RWPE2 (cell line): Measurements from ENCODE around the gene TPCN2.

ENCODE experiments used
- ATAC-seq: fragments of 200-7000 bp; cut with Tn5 transposase; 3 replicates; pipeline ENCODE4 v1.9.1; 2021; ENCODE audit warnings: low read depth
- DNase-seq: peaks from one replicate; pipeline ENCODE4 v3.0.0-alpha.2; 2020; ENCODE audit warnings: low spot score
- H3K27ac ChIP-seq: fragments of 450-650 bp; 2 replicates; pipeline ENCODE4 v1.5.1; 2017; ENCODE audit warnings: mild to moderate bottlenecking; ENCODE audit not compliant: poor library complexity, severe bottlenecking
- H3K27me3 ChIP-seq: fragments of 250-450 bp; sonication (Bioruptor Pico); 2 replicates; pipeline ENCODE4 v1.5.1; 2021; ENCODE audit warnings: mild to moderate bottlenecking, moderate library complexity; ENCODE audit not compliant: insufficient read depth, poor library complexity, severe bottlenecking
- H3K36me3 ChIP-seq: fragments of 250-450 bp; sonication (Bioruptor Pico); 2 replicates; pipeline ENCODE4 v1.5.1; 2020; ENCODE audit warnings: low read depth, mild to moderate bottlenecking, moderate library complexity
- H3K4me1 ChIP-seq: fragments of 250-450 bp; sonication (Bioruptor Pico); 2 replicates; pipeline ENCODE4 v1.5.1; 2021; ENCODE audit warnings: mild to moderate bottlenecking, moderate library complexity; ENCODE audit not compliant: insufficient read depth, poor library complexity, severe bottlenecking
- H3K4me3 ChIP-seq: fragments of 250-450 bp; sonication (Bioruptor Pico); 2 replicates; pipeline ENCODE4 v1.5.1; 2021; ENCODE audit warnings: mild to moderate bottlenecking, moderate library complexity; ENCODE audit not compliant: severe bottlenecking
- H3K9me3 ChIP-seq: fragments of 250-450 bp; sonication (Bioruptor Pico); 2 replicates; pipeline ENCODE4 v1.5.1; 2021; ENCODE audit warnings: mild to moderate bottlenecking, moderate library complexity; ENCODE audit not compliant: severe bottlenecking
- TF ChIP-seq, protein P1 (sequence below): fragments of 450-650 bp; IDR thresholded peaks from one replicate; pipeline ENCODE4 v1.5.1; 2017; ENCODE audit warnings: mild to moderate bottlenecking, moderate library complexity; ENCODE audit not compliant: poor library complexity, severe bottlenecking

The TPCN2 gene

DNA sequence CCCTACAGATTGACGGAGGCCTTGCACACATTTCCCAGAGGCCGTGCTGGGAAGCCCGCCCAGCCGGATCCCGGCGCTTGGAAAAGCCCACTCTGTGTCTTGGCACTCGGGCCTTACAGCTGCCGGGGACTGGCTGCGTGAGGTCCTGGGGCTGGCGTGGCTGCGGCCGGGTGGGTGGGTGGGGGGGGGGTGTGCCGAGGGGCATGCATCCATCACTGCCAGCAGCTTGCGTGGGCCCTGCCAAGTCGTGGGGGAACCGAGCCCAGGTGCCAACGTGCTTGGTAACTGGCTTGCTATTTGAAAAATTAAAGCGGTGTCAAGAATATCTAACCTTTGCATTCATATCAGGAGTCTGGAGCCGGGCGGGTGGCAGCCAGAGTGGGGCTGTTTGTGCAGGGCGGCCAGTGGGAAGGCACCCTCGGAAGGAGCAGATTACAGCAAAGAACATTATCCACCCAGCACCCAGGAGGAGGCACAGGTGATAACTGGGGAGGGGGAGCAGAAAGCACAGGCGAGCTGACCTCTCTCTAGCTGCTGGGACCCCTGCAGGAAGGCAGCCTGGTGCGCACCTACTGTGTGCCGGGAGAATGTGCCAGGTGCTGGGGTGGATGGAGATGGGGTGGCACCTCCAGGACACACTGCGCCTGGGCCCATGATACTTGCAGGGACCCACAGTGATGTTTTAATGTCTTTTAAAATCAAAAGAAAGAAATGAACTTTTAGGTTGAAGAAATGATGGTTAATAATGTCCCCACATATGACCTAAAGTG is 78.5 kb downstream of the TPCN2 start:
- TF ChIP-seq, protein P1, sequence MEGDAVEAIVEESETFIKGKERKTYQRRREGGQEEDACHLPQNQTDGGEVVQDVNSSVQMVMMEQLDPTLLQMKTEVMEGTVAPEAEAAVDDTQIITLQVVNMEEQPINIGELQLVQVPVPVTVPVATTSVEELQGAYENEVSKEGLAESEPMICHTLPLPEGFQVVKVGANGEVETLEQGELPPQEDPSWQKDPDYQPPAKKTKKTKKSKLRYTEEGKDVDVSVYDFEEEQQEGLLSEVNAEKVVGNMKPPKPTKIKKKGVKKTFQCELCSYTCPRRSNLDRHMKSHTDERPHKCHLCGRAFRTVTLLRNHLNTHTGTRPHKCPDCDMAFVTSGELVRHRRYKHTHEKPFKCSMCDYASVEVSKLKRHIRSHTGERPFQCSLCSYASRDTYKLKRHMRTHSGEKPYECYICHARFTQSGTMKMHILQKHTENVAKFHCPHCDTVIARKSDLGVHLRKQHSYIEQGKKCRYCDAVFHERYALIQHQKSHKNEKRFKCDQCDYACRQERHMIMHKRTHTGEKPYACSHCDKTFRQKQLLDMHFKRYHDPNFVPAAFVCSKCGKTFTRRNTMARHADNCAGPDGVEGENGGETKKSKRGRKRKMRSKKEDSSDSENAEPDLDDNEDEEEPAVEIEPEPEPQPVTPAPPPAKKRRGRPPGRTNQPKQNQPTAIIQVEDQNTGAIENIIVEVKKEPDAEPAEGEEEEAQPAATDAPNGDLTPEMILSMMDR, result no peak
- no peak for ATAC-seq
- Histone ChIP-seq H3K4me1 (peaks cover 21% of the 10 kb centered on the region), H3K36me3 (no peaks in the 10 kb centered on the region), H3K9me3 (no peaks in the 10 kb centered on the region), H3K27me3 (no peaks in the 10 kb centered on the region), H3K4me3 (no peak overlapping the region), H3K27ac (no peak overlapping the region)
- DNase-seq, result no peak

DNA sequence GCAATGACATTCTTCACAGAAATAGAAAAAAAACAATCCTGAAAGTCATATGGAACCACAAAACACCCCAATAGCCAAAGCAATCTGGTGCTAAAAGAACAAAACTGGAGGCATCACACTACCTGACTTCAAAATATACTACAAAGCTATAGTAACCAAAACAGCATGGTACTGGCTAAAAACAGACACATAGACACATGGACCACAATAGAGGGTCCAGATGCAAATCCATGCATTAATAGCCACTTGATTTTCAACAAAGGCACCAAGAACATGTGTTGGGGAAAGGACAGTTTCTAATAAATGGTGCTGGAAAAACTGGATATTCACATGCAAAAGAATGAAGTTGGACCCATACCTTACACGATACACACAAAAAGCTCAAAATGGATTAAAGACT is 79.2 kb downstream of the TPCN2 start:
- DNase-seq (no peak), ATAC-seq (no peak)
- TF ChIP-seq, protein P1, result no peak
- peaks cover 15% of the 10 kb centered on the region for H3K4me1 ChIP-seq
- H3K9me3 ChIP-seq, result no peaks in the 10 kb centered on the region
- no peaks in the 10 kb centered on the region for H3K27me3 ChIP-seq
- no peaks in the 10 kb centered on the region for H3K36me3 ChIP-seq
- no peak overlapping the region for H3K4me3 ChIP-seq
- H3K27ac ChIP-seq, result no peak overlapping the region

- no peaks in the 10 kb centered on the region for H3K36me3 ChIP-seq
- H3K27ac ChIP-seq, result no peak overlapping the region
- H3K4me3 ChIP-seq, result no peak overlapping the region
- ATAC-seq (no peak), DNase-seq (no peak)
- peaks cover 3% of the 10 kb centered on the region for H3K4me1 ChIP-seq
- H3K27me3 ChIP-seq, result no peaks in the 10 kb centered on the region
- TF ChIP-seq, protein P1, result no peak
- no peaks in the 10 kb centered on the region for H3K9me3 ChIP-seq
These were observed 80.3 kb downstream of the TPCN2 start for GRCh38 chr11:69129053-69129452.

DNA sequence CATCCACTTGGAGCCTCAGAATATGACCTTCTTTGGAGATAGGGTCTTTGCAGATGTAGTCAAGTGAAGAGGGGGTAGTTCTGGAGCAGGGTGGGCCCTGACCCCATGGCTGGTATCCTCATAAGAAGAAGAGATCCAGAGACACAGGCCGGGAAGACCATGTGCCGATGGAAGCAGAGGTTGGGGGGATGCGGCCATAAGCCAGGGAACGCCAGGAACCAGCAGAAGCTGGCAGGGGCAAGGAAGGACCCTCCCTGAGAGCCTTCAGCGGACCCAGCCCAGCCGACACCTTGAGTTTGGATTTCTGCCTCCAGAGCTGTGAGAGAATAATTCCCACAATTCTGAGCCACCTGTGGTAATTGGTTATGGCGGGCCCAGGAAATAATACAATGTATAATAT is 80.9 kb downstream of the TPCN2 start:
- DNase-seq (no peak), ATAC-seq (no peak)
- no peaks in the 10 kb centered on the region for H3K4me1 ChIP-seq
- no peak overlapping the region for H3K4me3 ChIP-seq
- no peak overlapping the region for H3K27ac ChIP-seq
- H3K27me3 ChIP-seq, result no peaks in the 10 kb centered on the region
- no peaks in the 10 kb centered on the region for H3K9me3 ChIP-seq
- TF ChIP-seq, protein P1, result no peak
- no peaks in the 10 kb centered on the region for H3K36me3 ChIP-seq

DNA sequence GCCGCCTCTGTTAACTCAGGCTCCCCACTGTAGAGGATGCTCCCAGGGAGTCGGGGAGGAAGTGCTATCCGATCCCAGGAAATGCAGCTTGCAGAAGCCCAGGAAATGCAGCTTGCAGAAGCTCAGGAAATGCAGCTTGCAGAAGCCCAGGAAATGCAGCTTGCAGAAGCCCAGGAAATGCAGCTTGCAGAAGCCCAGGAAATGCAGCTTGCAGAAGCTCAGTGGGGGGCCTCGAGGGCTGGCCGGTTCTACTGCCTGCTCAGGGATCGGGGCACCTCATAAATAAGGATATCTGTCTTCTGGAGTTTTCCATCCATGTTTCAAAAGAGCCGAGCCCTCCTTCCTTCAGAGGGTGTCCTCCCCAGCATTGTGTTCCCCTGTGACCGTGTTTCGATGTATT is 81.9 kb downstream of the TPCN2 start:
- TF ChIP-seq, protein P1, result no peak
- DNase-seq (no peak), ATAC-seq (no peak)
- Histone ChIP-seq H3K27me3 (no peaks in the 10 kb centered on the region), H3K36me3 (no peaks in the 10 kb centered on the region), H3K27ac (no peak overlapping the region), H3K4me1 (no peaks in the 10 kb centered on the region), H3K9me3 (no peaks in the 10 kb centered on the region), H3K4me3 (no peak overlapping the region)
